ENCODE data around the gene CDK5RAP1. TPM values are rescaled to one million over a fixed set of nuclear protein-coding genes. Genes with fewer than 3 reads are reported as not detected.

CDK5RAP1 gene
- total and polyA plus RNA-seq, 7 donors, result 12.0 to 30.0 (median 20.6) TPM

- intact Hi-C loops (cut with DNase I), result no loop called here
- Histone ChIP-seq H3K36me3 (peaks cover 0 to 93% (median 18%) of the 10 kb centered on the region in 4 donors), H3K27me3 (no peaks in the 10 kb centered on the region)
Observed at GRCh38 chr20:33372993-33373441, 28.3 kb downstream of the CDK5RAP1 start.

DNA sequence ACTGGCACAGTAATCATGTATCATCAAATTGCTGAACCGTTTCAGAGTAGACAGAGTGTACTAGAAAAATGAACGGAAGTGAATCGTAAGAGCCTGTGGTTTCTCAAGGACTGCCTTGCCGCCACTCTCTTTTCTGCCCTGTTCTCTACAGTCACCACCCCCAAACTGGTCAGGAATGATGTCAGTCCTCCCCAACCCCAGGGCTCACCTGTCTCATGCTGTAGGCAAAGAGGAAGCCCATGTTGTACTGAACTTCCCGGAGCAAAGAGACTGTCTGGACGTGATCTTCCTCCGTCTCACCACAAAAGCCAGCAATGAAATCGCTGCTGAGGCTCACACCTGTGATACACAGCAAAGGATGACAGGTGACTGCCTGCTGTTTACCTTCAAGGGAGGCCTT, 31.0 kb downstream of the CDK5RAP1 start:
- Histone ChIP-seq H3K27me3 (no peaks in the 10 kb centered on the region), H3K27ac (no peak overlapping the region), H3K36me3 (peaks cover 0 to 93% (median 25%) of the 10 kb centered on the region in 4 donors), H3K4me1 (peaks cover 0 to 7% (median 0%) of the 10 kb centered on the region in 4 donors), H3K4me3 (no peak overlapping the region), H3K9me3 (no peaks in the 10 kb centered on the region)
- DNase-seq, result no peak
- TF ChIP-seq POLR2A (IDR thresholded peaks at IDR 0.05) (no peak), POLR2AphosphoS5 (IDR thresholded peaks at IDR 0.05) (no peak), EP300 (IDR thresholded peaks at IDR 0.05) (no peak)
- TF ChIP-seq, protein P1, sequence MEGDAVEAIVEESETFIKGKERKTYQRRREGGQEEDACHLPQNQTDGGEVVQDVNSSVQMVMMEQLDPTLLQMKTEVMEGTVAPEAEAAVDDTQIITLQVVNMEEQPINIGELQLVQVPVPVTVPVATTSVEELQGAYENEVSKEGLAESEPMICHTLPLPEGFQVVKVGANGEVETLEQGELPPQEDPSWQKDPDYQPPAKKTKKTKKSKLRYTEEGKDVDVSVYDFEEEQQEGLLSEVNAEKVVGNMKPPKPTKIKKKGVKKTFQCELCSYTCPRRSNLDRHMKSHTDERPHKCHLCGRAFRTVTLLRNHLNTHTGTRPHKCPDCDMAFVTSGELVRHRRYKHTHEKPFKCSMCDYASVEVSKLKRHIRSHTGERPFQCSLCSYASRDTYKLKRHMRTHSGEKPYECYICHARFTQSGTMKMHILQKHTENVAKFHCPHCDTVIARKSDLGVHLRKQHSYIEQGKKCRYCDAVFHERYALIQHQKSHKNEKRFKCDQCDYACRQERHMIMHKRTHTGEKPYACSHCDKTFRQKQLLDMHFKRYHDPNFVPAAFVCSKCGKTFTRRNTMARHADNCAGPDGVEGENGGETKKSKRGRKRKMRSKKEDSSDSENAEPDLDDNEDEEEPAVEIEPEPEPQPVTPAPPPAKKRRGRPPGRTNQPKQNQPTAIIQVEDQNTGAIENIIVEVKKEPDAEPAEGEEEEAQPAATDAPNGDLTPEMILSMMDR (IDR thresholded peaks at IDR 0.05), result no peak
- WGBS, 2 donors, result 87 to 91% methylated on average over 8 of the region's 8 CpGs
- intact Hi-C loops (cut with DNase I), result no loop called here

More at GRCh38 chr20:33372993-33373441, 28.3 kb downstream of the CDK5RAP1 start:
- peak overlapping the region in 2 of 4 donors; percentile 15 to 55 for H3K27ac ChIP-seq
- 90 to 93% methylated on average over 4 of the region's 4 CpGs for WGBS, 2 donors
- H3K9me3 ChIP-seq, result no peaks in the 10 kb centered on the region
- TF ChIP-seq POLR2A (IDR thresholded peaks at IDR 0.05) (no peak), POLR2AphosphoS5 (IDR thresholded peaks at IDR 0.05) (no peak), EP300 (IDR thresholded peaks at IDR 0.05) (no peak)
- TF ChIP-seq, protein P1 (IDR thresholded peaks at IDR 0.05), result no peak
- no peak overlapping the region for H3K4me3 ChIP-seq
- no peak for DNase-seq
- H3K4me1 ChIP-seq, result peaks cover 0 to 7% (median 0%) of the 10 kb centered on the region in 4 donors

GRCh38 chr20:33362898-33363297, 38.4 kb downstream of the CDK5RAP1 start:
- intact Hi-C loops (cut with DNase I), result no loop called here
- 92 to 96% methylated on average over 1 of the region's 1 CpG for WGBS, 2 donors
- H3K27ac ChIP-seq, result no peak overlapping the region
- no peak for DNase-seq
- no peaks in the 10 kb centered on the region for H3K27me3 ChIP-seq
- H3K36me3 ChIP-seq, result peaks cover 0 to 98% (median 42%) of the 10 kb centered on the region in 4 donors
- H3K4me1 ChIP-seq, result no peaks in the 10 kb centered on the region
- no peaks in the 10 kb centered on the region for H3K9me3 ChIP-seq
- TF ChIP-seq, protein P1 (IDR thresholded peaks at IDR 0.05), result no peak
- TF ChIP-seq POLR2A (IDR thresholded peaks at IDR 0.05) (no peak), POLR2AphosphoS5 (IDR thresholded peaks at IDR 0.05) (no peak), EP300 (IDR thresholded peaks at IDR 0.05) (no peak)
- H3K4me3 ChIP-seq, result no peak overlapping the region

- no peak for DNase-seq
- H3K36me3 ChIP-seq, result peaks cover 0 to 87% (median 27%) of the 10 kb centered on the region in 4 donors
- intact Hi-C loops (cut with DNase I), result no loop called here
Observed at GRCh38 chr20:33359399-33360261, 41.7 kb downstream of the CDK5RAP1 start.

More at GRCh38 chr20:33359399-33360261, 41.7 kb downstream of the CDK5RAP1 start:
- Histone ChIP-seq H3K9me3 (no peaks in the 10 kb centered on the region), H3K4me3 (no peak overlapping the region), H3K27me3 (no peaks in the 10 kb centered on the region), H3K4me1 (no peaks in the 10 kb centered on the region), H3K27ac (no peak overlapping the region)
- TF ChIP-seq EP300 (IDR thresholded peaks at IDR 0.05) (no peak), POLR2AphosphoS5 (IDR thresholded peaks at IDR 0.05) (no peak), POLR2A (IDR thresholded peaks at IDR 0.05) (no peak)
- TF ChIP-seq, protein P1 (IDR thresholded peaks at IDR 0.05), result no peak
- 88 to 91% methylated on average over 8 of the region's 8 CpGs for WGBS, 2 donors

Measured in sigmoid colon (tissue), 7 donors.